Nephron (organoid): ENCODE results near the gene APCDD1L.

Experiments used
- H3K27ac Mint-ChIP-seq, 3 experiments: 2 replicates each; pipeline ENCODE4 v1.8.0; 2020; ENCODE audit warnings: mixed read lengths in 3 of 3, mild to moderate bottlenecking in 2 of 3, moderate library complexity in 1 of 3
- H3K27me3 Mint-ChIP-seq: 2 replicates; pipeline ENCODE4 v1.8.0; 2021; ENCODE audit warnings: low read depth, mild to moderate bottlenecking, moderate library complexity, mixed read lengths
- H3K36me3 Mint-ChIP-seq: 2 replicates; pipeline ENCODE4 v1.8.0; 2020; ENCODE audit warnings: low read depth, mixed read lengths
- H3K4me1 Mint-ChIP-seq: 2 replicates; pipeline ENCODE4 v1.8.0; 2020; ENCODE audit warnings: mixed read lengths
- H3K4me3 Mint-ChIP-seq, 3 experiments: 2 replicates each; pipeline ENCODE4 v1.8.0; 2020; ENCODE audit warnings: mild to moderate bottlenecking in 3 of 3, mixed read lengths in 3 of 3, moderate library complexity in 2 of 3
- H3K9me3 Mint-ChIP-seq: 2 replicates; pipeline ENCODE4 v1.8.0; 2020; ENCODE audit warnings: mixed read lengths
- CTCF ChIP-seq, 3 experiments: fragments of 200-600 bp; sonication (generic); IDR thresholded peaks; one replicate each; pipeline ENCODE4 v1.5.0; 2021; ENCODE audit warnings: antibody characterized with exemption in 3 of 3; ENCODE audit not compliant: unreplicated experiment in 3 of 3

Gene APCDD1L

GRCh38 chr20:58495623-58496428, 19.4 kb downstream of the APCDD1L start:
- TF ChIP-seq CTCF (IDR thresholded peaks at IDR 0.05; ENCODE audit: unreplicated experiment in 3 of 3), result no peak
- H3K27me3 Mint-ChIP-seq, result peaks cover 4% of the 10 kb centered on the region
- H3K36me3 Mint-ChIP-seq, result no peaks in the 10 kb centered on the region
- H3K4me3 Mint-ChIP-seq, result no peak overlapping the region
- H3K9me3 Mint-ChIP-seq, result no peaks in the 10 kb centered on the region
- H3K4me1 Mint-ChIP-seq, result no peaks in the 10 kb centered on the region
- no peak overlapping the region for H3K27ac Mint-ChIP-seq

GRCh38 chr20:58494923-58495622, 20.1 kb downstream of the APCDD1L start:
- Mint-ChIP-seq H3K36me3 (no peaks in the 10 kb centered on the region), H3K4me3 (no peak overlapping the region), H3K27ac (no peak overlapping the region), H3K9me3 (peaks cover 4% of the 10 kb centered on the region), H3K4me1 (no peaks in the 10 kb centered on the region), H3K27me3 (peaks cover 4% of the 10 kb centered on the region)
- no peak for TF ChIP-seq CTCF (IDR thresholded peaks at IDR 0.05; ENCODE audit: unreplicated experiment in 3 of 3)

- Mint-ChIP-seq H3K27ac (no peak overlapping the region), H3K36me3 (no peaks in the 10 kb centered on the region), H3K4me3 (no peak overlapping the region), H3K27me3 (peaks cover 8% of the 10 kb centered on the region), H3K4me1 (no peaks in the 10 kb centered on the region), H3K9me3 (peaks cover 15% of the 10 kb centered on the region)
- no peak for TF ChIP-seq CTCF (IDR thresholded peaks at IDR 0.05; ENCODE audit: unreplicated experiment in 3 of 3)
These were observed 22.2 kb downstream of the APCDD1L start for GRCh38 chr20:58492795-58493524.

GRCh38 chr20:58492074-58492718, 23.0 kb downstream of the APCDD1L start:
- TF ChIP-seq CTCF (IDR thresholded peaks at IDR 0.05; ENCODE audit: unreplicated experiment in 3 of 3), result no peak
- Mint-ChIP-seq H3K27ac (no peak overlapping the region), H3K9me3 (peaks cover 20% of the 10 kb centered on the region), H3K4me3 (no peak overlapping the region), H3K27me3 (peaks cover 8% of the 10 kb centered on the region), H3K36me3 (no peaks in the 10 kb centered on the region), H3K4me1 (no peaks in the 10 kb centered on the region)

- no peaks in the 10 kb centered on the region for H3K4me1 Mint-ChIP-seq
- peaks cover 22% of the 10 kb centered on the region for H3K36me3 Mint-ChIP-seq
- H3K4me3 Mint-ChIP-seq, result no peak overlapping the region
- no peak overlapping the region for H3K27ac Mint-ChIP-seq
- peaks cover 4% of the 10 kb centered on the region for H3K27me3 Mint-ChIP-seq
- TF ChIP-seq CTCF (IDR thresholded peaks at IDR 0.05; ENCODE audit: unreplicated experiment in 3 of 3), result no peak
- peaks cover 62% of the 10 kb centered on the region for H3K9me3 Mint-ChIP-seq
These were observed 29.0 kb downstream of the APCDD1L start for GRCh38 chr20:58486207-58486606.
